Measurements from ENCODE around the gene GPT2.
A peak's percentile ranks its signal among the peaks of the same experiment; 100 is the strongest.

GPT2 gene

GRCh38 chr16:46908540-46909372 lies 24.6 kb downstream of the GPT2 start:
- peaks cover 0 to 83% (median 12%) of the 10 kb centered on the region in 11 experiments; a peak in 14 of 22 replicates for H4K20me1 ChIP-seq
- H3K36me3 ChIP-seq = peaks cover 51 to 97% (median 92%) of the 10 kb centered on the region in 11 experiments
- TF ChIP-seq Cebpa-rat (IDR thresholded peaks at IDR 0.05) = no peak

GRCh38 chr16:46911038-46911437 lies 26.9 kb downstream of the GPT2 start:
- Histone ChIP-seq H3K36me3 (peaks cover 47 to 96% (median 92%) of the 10 kb centered on the region in 11 experiments), H4K20me1 (peaks cover 0 to 77% (median 10%) of the 10 kb centered on the region in 11 experiments; a peak in 14 of 22 replicates), H3K4me2 (no peak overlapping the region), H3K9me3 (replicated peaks in 1 of 11) (no peaks in the 10 kb centered on the region), H3K4me1 (peaks cover 0 to 21% (median 18%) of the 10 kb centered on the region in 10 experiments; a peak in 16 of 20 replicates), H3K27me3 (no peaks in the 10 kb centered on the region), H3K27ac (no peak overlapping the region), H3K9ac (no peak overlapping the region), H3K4me3 (no peak overlapping the region)
- no peak for TF ChIP-seq Cebpa-rat (IDR thresholded peaks at IDR 0.05)

More at GRCh38 chr16:46908540-46909372, 24.6 kb downstream of the GPT2 start:
- H3K4me3 ChIP-seq = no peak overlapping the region
- H3K27ac ChIP-seq = no peak overlapping the region
- no peak overlapping the region for H3K4me2 ChIP-seq
- no peaks in the 10 kb centered on the region for H3K9me3 ChIP-seq (replicated peaks in 1 of 11)
- no peak overlapping the region for H3K9ac ChIP-seq
- H3K27me3 ChIP-seq = no peaks in the 10 kb centered on the region
- peaks cover 0 to 8% (median 0%) of the 10 kb centered on the region in 10 experiments; a peak in 3 of 20 replicates for H3K4me1 ChIP-seq

- Histone ChIP-seq H3K9ac (no peak overlapping the region), H3K4me1 (peaks cover 2 to 27% (median 24%) of the 10 kb centered on the region in 10 experiments; a peak in 19 of 20 replicates), H3K27me3 (no peaks in the 10 kb centered on the region), H3K4me3 (no peak overlapping the region), H3K36me3 (peaks cover 47 to 94% (median 90%) of the 10 kb centered on the region in 11 experiments), H4K20me1 (peaks cover 0 to 77% (median 10%) of the 10 kb centered on the region in 11 experiments; a peak in 13 of 22 replicates), H3K9me3 (replicated peaks in 1 of 11) (no peaks in the 10 kb centered on the region), H3K27ac (no peak overlapping the region), H3K4me2 (no peak overlapping the region)
- no peak for TF ChIP-seq Cebpa-rat (IDR thresholded peaks at IDR 0.05)
These were observed 27.5 kb downstream of the GPT2 start for GRCh38 chr16:46911650-46912049.

- Histone ChIP-seq H3K4me1 (peaks cover 20 to 57% (median 54%) of the 10 kb centered on the region in 10 experiments), H3K4me2 (peak overlapping the region in 7 of 11 experiments; percentile 54 to 75 (median 60); a peak in 9 of 22 replicates)
These were observed 30.5 kb downstream of the GPT2 start for GRCh38 chr16:46914556-46915201.

GRCh38 chr16:46915483-46916025 lies 31.4 kb downstream of the GPT2 start:
- no peak overlapping the region for H3K9ac ChIP-seq
- TF ChIP-seq Cebpa-rat (IDR thresholded peaks at IDR 0.05) = no peak
- H3K4me3 ChIP-seq = no peak overlapping the region
- peak overlapping the region in 8 of 11 experiments; percentile 54 to 75 (median 60); a peak in 15 of 22 replicates for H3K4me2 ChIP-seq
- H3K36me3 ChIP-seq = peaks cover 31 to 100% (median 96%) of the 10 kb centered on the region in 11 experiments
- H4K20me1 ChIP-seq = peaks cover 0 to 86% (median 11%) of the 10 kb centered on the region in 11 experiments; a peak in 11 of 22 replicates
- H3K27me3 ChIP-seq = no peaks in the 10 kb centered on the region
- no peaks in the 10 kb centered on the region for H3K9me3 ChIP-seq (replicated peaks in 1 of 11)
- no peak overlapping the region for H3K27ac ChIP-seq
- peaks cover 20 to 66% (median 63%) of the 10 kb centered on the region in 10 experiments for H3K4me1 ChIP-seq

More at GRCh38 chr16:46914556-46915201, 30.5 kb downstream of the GPT2 start:
- H3K36me3 ChIP-seq = peaks cover 39 to 100% (median 96%) of the 10 kb centered on the region in 11 experiments
- H3K27me3 ChIP-seq = no peaks in the 10 kb centered on the region
- H4K20me1 ChIP-seq = peaks cover 0 to 77% (median 8%) of the 10 kb centered on the region in 11 experiments; a peak in 10 of 22 replicates
- TF ChIP-seq Cebpa-rat (IDR thresholded peaks at IDR 0.05) = no peak
- H3K4me3 ChIP-seq = no peak overlapping the region
- no peak overlapping the region; a peak in 1 of 22 replicates for H3K9ac ChIP-seq
- H3K27ac ChIP-seq = no peak overlapping the region
- no peaks in the 10 kb centered on the region for H3K9me3 ChIP-seq (replicated peaks in 1 of 11)

- Histone ChIP-seq H3K4me1 (peaks cover 20 to 68% (median 65%) of the 10 kb centered on the region in 10 experiments), H3K4me2 (peak overlapping the region; percentile 34 to 77 (median 60)), H3K9me3 (replicated peaks in 1 of 11) (no peaks in the 10 kb centered on the region), H3K27ac (peak overlapping the region in 6 of 11 experiments; percentile 0 to 42 (median 8); a peak in 4 of 22 replicates), H3K4me3 (no peak overlapping the region), H3K9ac (peak overlapping the region in 6 of 11 experiments; percentile 5 to 20 (median 16); a peak in 3 of 22 replicates), H3K27me3 (no peaks in the 10 kb centered on the region), H3K36me3 (peaks cover 21 to 100% (median 96%) of the 10 kb centered on the region in 11 experiments), H4K20me1 (peaks cover 0 to 95% (median 11%) of the 10 kb centered on the region in 11 experiments; a peak in 11 of 22 replicates)
- no peak for TF ChIP-seq Cebpa-rat (IDR thresholded peaks at IDR 0.05)
These were observed 32.8 kb downstream of the GPT2 start for GRCh38 chr16:46916980-46917379.

- H3K4me3 ChIP-seq = no peak overlapping the region
- no peaks in the 10 kb centered on the region for H3K9me3 ChIP-seq (replicated peaks in 1 of 11)
- H4K20me1 ChIP-seq = peaks cover 0 to 92% (median 11%) of the 10 kb centered on the region in 11 experiments; a peak in 10 of 22 replicates
- no peaks in the 10 kb centered on the region for H3K27me3 ChIP-seq
- peak overlapping the region in 4 of 11 experiments; percentile 3 to 38 (median 10); a peak in 5 of 22 replicates for H3K27ac ChIP-seq
- H3K4me2 ChIP-seq = peak overlapping the region; percentile 34 to 77 (median 60); a peak in 15 of 22 replicates
- H3K4me1 ChIP-seq = peaks cover 20 to 68% (median 61%) of the 10 kb centered on the region in 10 experiments
- no peak for TF ChIP-seq Cebpa-rat (IDR thresholded peaks at IDR 0.05)
- peak overlapping the region in 4 of 11 experiments; percentile 8 to 34 (median 22); a peak in 3 of 22 replicates for H3K9ac ChIP-seq
- H3K36me3 ChIP-seq = peaks cover 23 to 100% (median 96%) of the 10 kb centered on the region in 11 experiments
These were observed 34.2 kb downstream of the GPT2 start for GRCh38 chr16:46918400-46918799.

Measured in BLaER1 treated with 17β-estradiol and CSF1 and Interleukin-3, amounts not matched to agents 10 nM and 100 nM (cell line).